Kidney (tissue), 14 donors: ENCODE results near the gene MACROD2. TPM values are rescaled to one million over a fixed set of nuclear protein-coding genes. Genes with fewer than 3 reads are reported as not detected.
A peak's percentile ranks its signal among the peaks of the same experiment; 100 is the strongest.

Experiments
- DNase-seq, 5 donors: peaks; one replicate each; pipeline ENCODE4 v3.0.0-alpha.2; 2013 to 2020
- FAIRE-seq: peaks from 2 replicates; lab custom pipeline; 2012; peaks lifted over from hg19 to GRCh38; lab: Jason Lieb, UNC
- H3K27ac ChIP-seq, 2 donors: one replicate each; pipeline ENCODE4 v1.7.0; 2013; ENCODE audit warnings: low read depth in 2 of 2, low read length in 2 of 2, inconsistent platforms in 1 of 2
- H3K27me3 ChIP-seq: one replicate; pipeline ENCODE4 v1.7.1; 2013; ENCODE audit warnings: low read length, inconsistent platforms; ENCODE audit not compliant: control insufficient read depth, insufficient read depth
- H3K36me3 ChIP-seq, 3 donors: one replicate each; pipeline versions ENCODE4 v1.7.0 to v1.7.1; 2013; ENCODE audit warnings: low read length in 3 of 3, control low read depth in 1 of 3, inconsistent platforms in 1 of 3; ENCODE audit not compliant: insufficient read depth in 3 of 3, control insufficient read depth in 2 of 3
- H3K4me1 ChIP-seq, 3 donors: one replicate each; pipeline versions ENCODE4 v1.7.0 to v1.7.1; 2013; ENCODE audit warnings: low read length in 3 of 3, inconsistent platforms in 1 of 3, low read depth in 1 of 3; ENCODE audit not compliant: control insufficient read depth in 2 of 3, insufficient read depth in 2 of 3
- H3K4me3 ChIP-seq, 3 donors: one replicate each; pipeline versions ENCODE4 v1.7.0 to v1.8.1; 2013; ENCODE audit warnings: low read length in 3 of 3, control low read depth in 1 of 3, inconsistent platforms in 1 of 3
- H3K9ac ChIP-seq, 3 donors: one replicate each; pipeline versions ENCODE4 v1.7.0 to v1.7.1; 2013; ENCODE audit warnings: low read length in 3 of 3, control low read depth in 1 of 3, inconsistent platforms in 1 of 3
- H3K9me3 ChIP-seq, 3 donors: one replicate each; pipeline versions ENCODE4 v1.7.0 to v1.7.1; 2013; ENCODE audit warnings: low read length in 3 of 3, control low read depth in 1 of 3, inconsistent platforms in 1 of 3; ENCODE audit not compliant: control insufficient read depth in 2 of 3, insufficient read depth in 1 of 3
- CTCF ChIP-seq: IDR thresholded peaks from 3 replicates; pipeline ENCODE4 v1.5.1; 2012; ENCODE audit warnings: mild to moderate bottlenecking, moderate library complexity, borderline replicate concordance; ENCODE audit not compliant: insufficient read depth; ENCODE audit errors: extremely low read depth
- intact Hi-C: fragments of 100-400 bp; cut with DNase I; formaldehyde crosslinking; loops from one replicate; pipeline ENCODE4 v1.11.1; 2022
- polyA plus RNA-seq: library from polyadenylated mRNA; stranded (reverse); fragments of 350-450 nt; fragmentation: Illumina TruSeq; extraction: RNeasy Lipid Tissue Mini Kit (QIAGEN cat#74804); gene quantifications from one replicate; pipeline ENCODE4 v1.2.3, GENCODE V29; 2014; ENCODE audit warnings: low read depth, low replicate concordance; ENCODE audit not compliant: insufficient read depth
- total RNA-seq: library from RNA; stranded (reverse); fragmentation: NEBNext Ultra II Directional; extraction: Animal tissue kit (Norgen Biotek cat#: 25700); gene quantifications from one replicate; pipeline ENCODE4 v1.2.1, GENCODE V29; 2021
- donor health status: control.
- donor health status: control.
- donor health status: control.
- donor health status: control.
- donor health status: control.
- donor health status: DM: yes; HTN: yes; CAD: no.
- donor health status: Normal renal cell carcinoma (clear cell type).

MACROD2 gene
- total and polyA plus RNA-seq, 2 donors from 2014 or later = 3.0 to 10.0 TPM

- H3K4me1 ChIP-seq = no peaks in the 10 kb centered on the region
- no peak overlapping the region for H3K9ac ChIP-seq
- H3K4me3 ChIP-seq = no peak overlapping the region
- H3K36me3 ChIP-seq = no peaks in the 10 kb centered on the region
- no peak overlapping the region for H3K27ac ChIP-seq
- no peaks in the 10 kb centered on the region for H3K9me3 ChIP-seq
- intact Hi-C loops = no loop called here
- FAIRE-seq = no peak
- no peak for DNase-seq
- TF ChIP-seq CTCF = no peak
- H3K27me3 ChIP-seq = no peaks in the 10 kb centered on the region
Observed at GRCh38 chr20:14235355-14235754, 240.0 kb downstream of the MACROD2 start.

- DNase-seq (no peak), FAIRE-seq (no peak)
- Histone ChIP-seq H3K27ac (no peak overlapping the region), H3K4me3 (no peak overlapping the region), H3K27me3 (no peaks in the 10 kb centered on the region), H3K4me1 (no peaks in the 10 kb centered on the region), H3K36me3 (no peaks in the 10 kb centered on the region), H3K9me3 (no peaks in the 10 kb centered on the region), H3K9ac (no peak overlapping the region)
- intact Hi-C loops = no loop called here
- TF ChIP-seq CTCF = no peak
Observed at GRCh38 chr20:14245368-14245970, 250.2 kb downstream of the MACROD2 start.

- no peaks in the 10 kb centered on the region for H3K9me3 ChIP-seq
- no peak overlapping the region for H3K27ac ChIP-seq
- peak in 2 of 5 donors; percentile 24 to 34 for DNase-seq
- H3K36me3 ChIP-seq = no peaks in the 10 kb centered on the region
- H3K4me1 ChIP-seq = no peaks in the 10 kb centered on the region
- H3K4me3 ChIP-seq = no peak overlapping the region
- intact Hi-C loops = no loop called here
- H3K27me3 ChIP-seq = no peaks in the 10 kb centered on the region
- no peak overlapping the region for H3K9ac ChIP-seq
- no peak for TF ChIP-seq CTCF
- FAIRE-seq = no peak
Observed at GRCh38 chr20:14259689-14260088, 264.4 kb downstream of the MACROD2 start.

GRCh38 chr20:14260367-14260766, 265.1 kb downstream of the MACROD2 start:
- H3K4me3 ChIP-seq = no peak overlapping the region
- intact Hi-C loops = no loop called here
- DNase-seq (peak in 1 of 5 donors; percentile 7), FAIRE-seq (no peak)
- H3K36me3 ChIP-seq = no peaks in the 10 kb centered on the region
- H3K9me3 ChIP-seq = no peaks in the 10 kb centered on the region
- H3K27ac ChIP-seq = no peak overlapping the region
- no peak for TF ChIP-seq CTCF
- H3K27me3 ChIP-seq = no peaks in the 10 kb centered on the region
- no peaks in the 10 kb centered on the region for H3K4me1 ChIP-seq
- H3K9ac ChIP-seq = no peak overlapping the region
